IMR-90 (cell line): ENCODE data around the gene ACOXL.

Source experiments
- BHLHE40 ChIP-seq: fragments of 150-350 bp; IDR thresholded peaks from 2 replicates; pipeline ENCODE4 v1.6.1; 2016; ENCODE audit warnings: mild to moderate bottlenecking, low read depth, low read length
- CEBPB ChIP-seq: IDR thresholded peaks from 2 replicates; pipeline ENCODE4 v1.6.1; 2012; ENCODE audit warnings: low read depth, low read length, improper control_type of control experiment
- CTCF ChIP-seq: conservative IDR thresholded peaks from 2 replicates; pipeline ENCODE4 v1.5.1; 2012; ENCODE audit warnings: mild to moderate bottlenecking, low read depth, low read length, improper control_type of control experiment
- POLR2A ChIP-seq: IDR thresholded peaks from 2 replicates; pipeline ENCODE4 v1.6.1; 2012; ENCODE audit warnings: mild to moderate bottlenecking, low read depth, low read length
- RAD21 ChIP-seq: IDR thresholded peaks from 2 replicates; pipeline ENCODE4 v1.6.1; 2012; ENCODE audit warnings: low read length, improper control_type of control experiment
- RCOR1 ChIP-seq: IDR thresholded peaks from 2 replicates; pipeline ENCODE4 v1.6.1; 2012; ENCODE audit warnings: mild to moderate bottlenecking, low read length, improper control_type of control experiment; ENCODE audit not compliant: insufficient replicate concordance
- RFX5 ChIP-seq: IDR thresholded peaks from 2 replicates; pipeline ENCODE4 v1.8.0; 2012; ENCODE audit warnings: low read depth, mild to moderate bottlenecking, low read length, moderate library complexity
- USF2 ChIP-seq: fragments of 150-350 bp; IDR thresholded peaks from 2 replicates; pipeline ENCODE4 v1.6.1; 2017; ENCODE audit warnings: mild to moderate bottlenecking, antibody characterized with exemption, low read length, low read depth
- TF ChIP-seq, protein P1 (sequence below): fragments of 150-350 bp; IDR thresholded peaks from 2 replicates; pipeline ENCODE4 v1.6.1; 2016; ENCODE audit warnings: low read depth, mild to moderate bottlenecking, low read length, moderate library complexity, borderline replicate concordance

GRCh38 chr2:110960281-110960680 lies 227.9 kb downstream of the ACOXL start:
- TF ChIP-seq BHLHE40, result no peak
- TF ChIP-seq RCOR1, result no peak
- no peak for TF ChIP-seq USF2
- no peak for TF ChIP-seq CTCF
- TF ChIP-seq, protein P1, sequence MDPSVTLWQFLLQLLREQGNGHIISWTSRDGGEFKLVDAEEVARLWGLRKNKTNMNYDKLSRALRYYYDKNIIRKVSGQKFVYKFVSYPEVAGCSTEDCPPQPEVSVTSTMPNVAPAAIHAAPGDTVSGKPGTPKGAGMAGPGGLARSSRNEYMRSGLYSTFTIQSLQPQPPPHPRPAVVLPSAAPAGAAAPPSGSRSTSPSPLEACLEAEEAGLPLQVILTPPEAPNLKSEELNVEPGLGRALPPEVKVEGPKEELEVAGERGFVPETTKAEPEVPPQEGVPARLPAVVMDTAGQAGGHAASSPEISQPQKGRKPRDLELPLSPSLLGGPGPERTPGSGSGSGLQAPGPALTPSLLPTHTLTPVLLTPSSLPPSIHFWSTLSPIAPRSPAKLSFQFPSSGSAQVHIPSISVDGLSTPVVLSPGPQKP, result no peak
- TF ChIP-seq RFX5, result no peak
- TF ChIP-seq POLR2A, result no peak
- TF ChIP-seq RAD21, result no peak
- TF ChIP-seq CEBPB, result no peak
